ENCODE measurements around the gene IFI44.

The IFI44 gene

GRCh38 chr1:78652019-78652560, 2.5 kb downstream of the IFI44 start:
- DNase-seq = no peak

DNA sequence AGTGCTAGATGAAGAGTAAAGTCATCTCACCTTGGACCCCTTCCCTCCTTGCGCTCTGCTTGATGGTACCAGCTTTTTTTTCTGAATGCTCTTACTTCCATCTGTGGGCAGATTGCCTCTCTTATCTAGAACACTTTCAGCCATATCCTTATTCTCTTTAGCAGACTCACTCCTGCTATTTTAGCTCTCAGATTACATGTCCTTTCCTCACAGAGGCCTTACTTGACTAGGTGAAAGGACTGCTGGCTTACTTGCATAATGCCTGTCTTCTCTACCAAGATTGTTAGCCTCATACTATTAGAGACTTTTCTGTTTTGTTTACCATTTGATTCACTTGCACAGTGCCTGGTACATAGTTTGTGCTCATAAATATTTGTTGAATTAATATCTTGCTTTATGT, 9.3 kb downstream of the IFI44 start:
- no peak for DNase-seq

DNA sequence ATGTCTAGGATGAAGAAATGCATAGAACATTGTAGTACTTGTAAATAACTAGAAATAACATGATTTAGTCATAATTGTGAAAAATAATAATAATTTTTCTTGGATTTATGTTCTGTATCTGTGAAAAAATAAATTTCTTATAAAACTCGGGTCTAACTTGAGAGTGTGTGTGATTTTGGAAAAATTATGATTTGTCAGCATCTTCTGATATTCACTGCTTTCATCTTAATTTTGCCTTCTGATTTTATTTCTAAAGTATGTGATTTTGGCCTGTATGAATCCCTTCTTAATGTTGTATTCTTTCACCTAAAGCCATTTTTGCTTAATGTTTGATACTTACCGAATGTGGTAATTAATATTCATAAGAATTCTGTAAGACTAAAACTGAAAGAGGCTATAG, 14.3 kb downstream of the IFI44 start:
- DNase-seq = no peak

- DNase-seq = no peak
Measured at GRCh38 chr1:78664763-78665162, 15.1 kb downstream of the IFI44 start.

- DNase-seq = no peak
Measured at GRCh38 chr1:78665809-78666208, 16.2 kb downstream of the IFI44 start.

DNA sequence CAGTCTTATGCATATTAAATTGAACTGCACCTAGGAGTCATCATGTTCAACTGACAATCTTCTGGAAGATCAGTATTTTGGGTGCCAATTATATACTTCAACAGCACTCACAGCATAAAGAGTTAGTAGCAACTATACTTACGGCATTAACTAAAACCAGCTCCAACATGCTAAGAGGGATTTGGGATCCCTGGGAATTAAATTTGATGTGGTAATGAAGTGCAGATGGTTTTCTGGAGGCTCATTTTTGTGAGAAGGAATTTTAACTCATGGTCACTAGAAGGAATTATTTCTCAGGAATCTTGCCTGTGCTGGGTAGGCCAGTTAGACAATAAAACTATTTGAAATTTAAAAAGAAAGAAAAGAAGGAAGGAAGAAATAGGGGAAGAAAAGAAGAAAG, 18.3 kb downstream of the IFI44 start:
- no peak for DNase-seq

DNA sequence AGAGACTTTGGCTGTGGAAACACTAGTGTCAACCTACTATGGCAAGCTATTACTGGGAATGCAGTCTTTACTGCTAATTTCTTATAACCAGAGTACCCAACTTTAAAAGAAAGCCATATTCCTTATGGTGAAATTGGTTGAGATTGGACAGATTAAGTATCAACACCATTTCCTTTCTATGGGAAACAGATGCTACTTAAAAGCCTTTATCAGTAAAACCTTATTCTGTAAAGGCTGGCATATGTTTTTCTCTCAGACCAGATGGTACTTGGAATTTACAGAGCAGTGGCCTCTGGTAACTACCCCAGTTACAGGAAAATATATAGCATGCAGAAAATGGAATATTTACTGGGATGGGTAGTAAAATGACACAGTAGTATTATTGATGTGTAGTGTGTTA, 18.8 kb downstream of the IFI44 start:
- no peak for DNase-seq

DNA sequence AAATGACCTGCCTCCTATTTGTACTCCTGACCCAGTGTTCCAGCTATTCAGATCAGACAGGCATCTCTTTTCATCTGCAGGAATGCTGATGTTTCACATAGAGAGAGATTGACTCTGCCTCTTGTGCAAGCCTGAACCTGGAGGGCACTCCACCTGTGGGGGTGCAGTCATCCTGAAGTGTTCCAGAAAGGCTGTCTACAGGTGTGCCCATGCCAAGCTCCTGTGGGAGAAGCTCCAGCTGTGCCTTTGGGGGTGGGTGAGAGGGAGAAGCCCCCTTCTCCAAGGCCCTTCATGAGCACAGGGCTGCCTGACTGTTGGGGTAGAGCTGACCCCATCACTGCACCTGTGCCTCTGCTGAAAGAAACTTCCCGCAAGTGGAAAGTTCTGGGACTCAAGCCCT, 22.8 kb downstream of the IFI44 start:
- DNase-seq = no peak

GRCh38 chr1:78673120-78673519, 23.5 kb downstream of the IFI44 start:
- DNase-seq = no peak

DNA sequence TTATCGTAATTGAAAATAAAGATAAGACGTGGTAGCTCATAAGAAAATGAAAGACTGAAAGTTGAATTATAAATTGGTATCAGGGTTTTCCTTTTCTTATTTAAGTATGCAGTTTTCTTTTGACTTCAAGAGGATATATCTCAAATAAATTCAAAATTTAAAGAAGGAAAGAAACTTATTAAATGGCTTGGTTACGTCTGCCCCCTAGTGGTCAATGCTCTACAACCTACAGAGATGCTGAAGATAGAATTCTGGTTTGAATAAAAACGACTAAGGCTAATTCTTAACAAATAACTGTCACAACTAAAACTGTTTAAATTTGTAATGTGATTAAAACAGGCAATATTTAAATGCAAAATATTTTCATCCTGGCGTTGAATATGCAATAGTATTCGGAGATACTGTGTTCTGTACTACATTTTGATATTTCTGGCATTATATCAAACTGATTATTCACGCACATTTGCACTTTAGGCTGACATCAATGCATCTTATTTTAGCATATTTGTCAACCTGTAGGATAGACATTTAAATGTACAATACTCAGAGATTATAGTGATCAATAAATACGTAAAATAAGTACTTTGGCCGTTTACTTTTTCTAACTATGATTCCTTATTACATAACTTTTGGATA, 26.8 kb downstream of the IFI44 start:
- peak; percentile 88 for DNase-seq

DNA sequence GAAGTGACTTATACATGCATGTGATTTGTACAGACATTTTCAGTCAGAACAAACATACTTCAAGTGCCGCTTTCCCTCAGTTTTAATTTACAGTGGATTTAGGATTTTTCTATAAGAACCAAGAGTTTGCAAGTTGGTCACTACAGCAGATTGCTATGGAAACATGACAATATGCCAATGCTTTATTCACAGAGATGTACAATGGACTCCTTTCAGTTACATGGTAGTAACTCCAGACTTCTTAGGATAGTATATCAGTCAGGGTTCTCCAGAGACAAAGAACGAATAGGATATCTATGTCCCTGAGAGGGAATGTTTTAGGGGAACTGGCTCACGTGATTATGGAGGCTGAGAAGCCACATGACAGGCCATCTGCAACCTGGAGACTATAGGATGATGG, 27.4 kb downstream of the IFI44 start:
- DNase-seq = no peak

GRCh38 chr1:78677788-78678187, 28.2 kb downstream of the IFI44 start:
- no peak for DNase-seq

DNA sequence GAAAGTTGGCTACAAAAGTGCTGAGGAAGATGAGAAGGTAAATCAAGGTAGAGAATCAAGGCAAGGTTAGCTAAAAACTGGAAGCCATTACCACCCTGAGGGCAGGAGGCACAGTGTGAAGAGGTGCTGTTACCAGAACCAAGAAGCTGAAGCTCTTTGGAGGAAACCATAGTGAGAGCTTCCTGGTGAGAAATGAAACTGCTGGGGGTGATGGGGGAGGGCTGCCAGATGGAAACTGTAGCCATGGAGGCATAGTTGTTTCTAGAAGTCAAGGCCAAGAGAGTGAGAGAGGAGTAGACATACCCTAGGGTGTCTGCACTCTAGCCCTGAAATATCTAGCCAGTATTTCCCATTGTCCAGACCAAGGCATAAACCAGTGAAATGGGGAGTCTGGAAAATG, 28.7 kb downstream of the IFI44 start:
- DNase-seq = no peak

DNA sequence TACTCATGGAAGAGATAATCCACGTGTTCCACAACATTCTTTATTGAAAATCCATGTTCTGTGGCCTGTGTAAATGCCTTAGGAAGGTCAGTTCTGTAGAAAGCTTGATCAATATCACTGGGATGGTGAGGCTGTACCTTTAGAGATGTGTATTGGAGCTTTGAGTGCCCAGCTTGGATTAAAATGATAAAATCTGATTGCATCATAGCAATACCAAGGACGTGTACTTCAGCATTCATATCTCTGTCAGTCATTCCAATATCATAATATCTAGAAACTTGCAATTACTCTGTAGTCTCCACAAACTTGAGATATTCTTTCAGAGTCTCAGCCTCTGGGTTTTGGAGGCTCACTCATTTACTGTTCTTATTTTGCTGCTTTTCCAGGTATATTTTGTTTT, 31.6 kb downstream of the IFI44 start:
- no peak for DNase-seq

DNA sequence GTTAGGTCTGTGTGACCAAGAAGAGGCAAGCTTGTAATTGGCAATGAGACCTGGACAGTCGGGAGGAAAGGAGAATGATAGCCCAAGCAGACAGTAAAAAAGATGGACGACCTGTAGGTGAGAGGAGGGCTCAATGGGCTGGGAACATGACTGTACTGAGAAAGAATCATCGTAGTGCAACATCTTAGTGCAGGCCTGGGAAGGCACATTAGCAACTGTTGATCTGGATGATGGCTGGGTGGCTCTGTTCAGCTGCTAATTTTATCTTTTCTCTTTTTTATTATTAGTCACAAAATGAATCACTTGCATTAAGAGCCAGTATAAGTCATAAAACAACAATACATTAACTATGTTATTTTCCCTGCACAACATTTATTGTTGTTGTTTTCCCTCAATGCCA, 32.9 kb downstream of the IFI44 start:
- DNase-seq = no peak

GRCh38 chr1:78683079-78683478, 33.4 kb downstream of the IFI44 start:
- no peak for DNase-seq

DNA sequence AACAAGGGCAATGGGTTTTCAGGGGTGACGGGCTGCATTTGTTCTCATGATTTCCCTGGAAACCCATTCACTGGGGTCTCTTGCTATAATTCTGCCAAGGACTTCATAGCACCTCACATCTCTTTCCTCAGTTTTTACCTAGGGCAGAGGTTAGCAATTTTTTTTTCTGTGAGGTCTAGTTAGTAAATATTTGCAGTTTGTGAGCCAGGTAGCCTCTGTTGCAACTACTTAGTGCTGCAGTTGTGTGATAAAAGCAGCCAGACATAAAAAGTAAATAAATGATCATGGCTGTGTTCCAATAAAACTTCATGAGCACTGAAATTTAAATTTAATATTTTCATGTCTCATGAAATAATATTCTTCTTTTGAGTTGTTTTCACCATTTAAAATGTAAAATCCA, 37.7 kb downstream of the IFI44 start:
- no peak for DNase-seq

- DNase-seq = no peak
Measured at GRCh38 chr1:78687914-78688313, 38.3 kb downstream of the IFI44 start.

- peak; percentile 14 for DNase-seq
Measured at GRCh38 chr1:78688697-78689096, 39.1 kb downstream of the IFI44 start.

DNA sequence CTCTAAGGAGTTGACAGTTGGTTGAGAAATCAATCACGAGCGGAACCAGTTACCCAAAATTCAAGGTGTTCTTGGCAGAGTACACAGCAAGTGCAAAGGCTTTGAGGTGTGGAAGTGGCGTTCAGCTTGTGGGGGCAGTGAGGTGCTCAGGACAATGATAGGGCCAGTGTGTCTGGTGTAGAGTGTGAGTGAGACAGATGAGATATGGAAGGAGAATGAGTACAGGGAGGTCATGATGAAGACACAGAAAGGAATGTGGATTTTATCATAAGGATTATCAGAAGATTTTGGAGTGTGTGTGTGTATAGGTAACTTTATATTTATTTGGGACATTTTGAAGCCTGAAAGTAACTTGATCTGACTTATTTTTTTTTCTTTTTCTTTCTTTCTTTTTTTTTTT, 40.9 kb downstream of the IFI44 start:
- no peak for DNase-seq

DNA sequence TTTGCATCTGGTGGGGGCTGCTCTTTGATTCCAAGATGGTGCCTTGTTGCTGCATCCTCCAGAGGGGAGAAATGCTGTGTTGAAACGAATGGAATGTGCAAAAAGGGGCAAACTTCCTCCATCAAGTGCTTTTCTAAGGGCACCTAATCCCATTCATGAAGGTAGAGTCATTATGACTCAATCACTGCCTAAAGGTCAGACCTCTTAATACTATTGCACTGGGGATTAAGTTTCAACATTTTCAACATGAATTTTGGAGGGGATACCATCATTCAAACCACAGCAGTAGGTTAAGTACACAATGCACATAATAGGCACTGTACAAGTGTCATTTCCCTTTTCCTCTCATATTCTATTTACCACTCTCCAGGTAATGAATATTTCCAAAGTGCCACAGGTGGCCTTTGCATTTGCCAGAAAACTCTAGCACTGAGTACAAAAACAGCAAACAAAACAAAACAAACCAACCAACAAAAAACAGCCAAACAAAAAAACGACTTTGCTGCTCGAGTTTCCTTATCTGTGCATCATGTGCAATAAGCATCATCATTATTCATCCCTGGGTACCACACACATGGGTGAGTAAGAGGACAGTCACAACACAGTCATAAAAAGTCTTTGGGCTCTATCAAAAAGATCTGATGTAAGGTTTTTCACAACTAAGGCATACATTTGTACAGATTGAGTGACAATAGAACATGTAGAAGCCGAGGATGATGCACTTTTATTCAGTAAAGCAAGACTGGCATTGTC, 42.5 kb downstream of the IFI44 start:
- no peak for DNase-seq

DNA sequence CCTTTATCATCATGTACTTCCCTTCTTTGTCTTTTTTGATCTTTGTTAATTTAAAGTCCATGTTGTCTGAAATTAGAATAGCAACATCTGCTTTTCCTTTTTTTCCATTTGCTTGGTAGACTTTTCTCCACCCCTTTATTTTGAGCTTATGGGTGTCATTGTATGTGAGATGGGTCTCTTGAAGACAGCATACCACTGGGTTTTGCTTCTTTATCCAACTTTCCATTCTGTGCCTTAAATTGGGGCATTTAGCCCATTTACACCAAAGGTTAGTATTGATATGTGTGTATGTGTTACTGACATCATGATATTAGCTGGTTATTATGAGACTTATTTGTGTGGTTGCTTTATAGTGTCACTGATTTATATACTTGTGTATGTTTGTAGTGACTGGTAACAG, 50.2 kb downstream of the IFI44 start:
- no peak for DNase-seq

DNA sequence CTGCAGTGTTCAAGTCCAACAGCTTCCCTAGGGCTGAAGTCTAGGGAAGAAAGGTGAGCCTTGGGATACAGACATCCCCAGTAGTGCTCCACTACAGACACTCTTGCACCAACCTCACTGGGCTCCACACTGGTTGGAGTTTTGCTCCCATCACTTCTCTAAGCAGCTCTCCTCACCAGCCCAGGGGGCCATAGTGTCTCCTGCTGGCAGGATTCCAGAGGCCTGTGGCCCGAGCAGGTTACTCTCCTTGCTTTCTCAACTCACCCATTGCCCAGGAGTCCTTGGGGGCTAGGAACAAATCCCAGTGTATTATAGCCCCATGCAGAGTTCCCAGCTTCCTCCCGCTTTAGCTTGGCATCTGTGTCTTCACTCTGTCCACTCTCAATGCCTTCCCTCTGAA, 52.8 kb downstream of the IFI44 start:
- DNase-seq = no peak

DNA sequence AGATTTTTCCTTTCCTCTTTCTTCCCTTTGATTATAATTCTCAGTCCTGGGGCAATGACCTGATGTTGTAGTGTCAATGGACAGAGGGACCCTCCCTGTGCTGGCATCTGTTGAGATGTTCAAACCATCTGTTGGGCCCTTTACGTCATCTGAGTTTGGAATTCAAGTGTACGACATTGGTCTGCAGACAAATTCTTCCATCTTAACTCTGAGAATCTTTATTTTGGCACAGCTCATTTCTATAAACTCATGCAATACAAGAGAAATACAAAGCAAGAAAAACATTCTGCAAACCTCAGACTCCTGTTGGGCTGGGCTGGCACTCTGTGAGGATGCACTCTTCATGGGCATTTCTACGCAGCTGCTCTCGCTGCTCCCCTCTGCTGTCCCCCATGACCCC, 54.2 kb downstream of the IFI44 start:
- no peak for DNase-seq

All from eye (tissue), 1 donor.